Endothelial cell of umbilical vein (primary cell): Measurements from ENCODE around the gene SLC2A1. TPM values are rescaled to one million over a fixed set of nuclear protein-coding genes. Genes with fewer than 3 reads are reported as not detected.

Experiments used
- BruUV-seq: library from RNA; stranded (reverse); fragments of 400-500 nt; replicated peaks from 2 replicates; lab custom pipeline; 2021; lab: Mats Ljungman, UMichigan
- CTCF ChIA-PET: fragments of 300-600, 350-600 bp; sonication (Branson Sonifier 250); formaldehyde crosslinking; loops from one replicate; lab custom pipeline; 2021; ENCODE audit warnings: antibody characterized with exemption, inconsistent platforms; lab: Charles Lee
- POLR2A ChIA-PET: fragments of 300-600, 350-600 bp; sonication (Branson Sonifier 250); formaldehyde crosslinking; loops from one replicate; lab custom pipeline; 2021; ENCODE audit warnings: antibody characterized with exemption, inconsistent platforms; lab: Charles Lee
- DNase-seq: peaks from one replicate; pipeline ENCODE4 v3.0.0-alpha.2; 2011; ENCODE audit warnings: low read depth, low spot score
- FAIRE-seq: peaks from 2 replicates; lab custom pipeline; 2011; peaks lifted over from hg19 to GRCh38; lab: Jason Lieb, UNC
- H2AFZ ChIP-seq: 2 replicates; pipeline ENCODE4 v1.6.0; 2012; ENCODE audit warnings: low read depth, low read length, control low read depth, inconsistent platforms
- H3K27ac ChIP-seq: 2 replicates; pipeline ENCODE4 v1.5.1; 2011; ENCODE audit warnings: low read depth, mild to moderate bottlenecking, control low read depth, low read length, moderate library complexity; ENCODE audit not compliant: insufficient read depth
- H3K27me3 ChIP-seq, 2 experiments: 2 replicates each; pipeline versions ENCODE4 v1.6.0 to v1.6.1; 2011; ENCODE audit warnings: low read length in 2 of 2, mixed read lengths in 1 of 2; ENCODE audit not compliant: control insufficient read depth in 2 of 2, insufficient read depth in 2 of 2
- H3K36me3 ChIP-seq, 2 experiments: 2 replicates in 1 of 2; 3 replicates in 1 of 2; pipeline ENCODE4 v1.5.1; 2011; ENCODE audit warnings: low read length in 2 of 2, mild to moderate bottlenecking in 1 of 2, moderate library complexity in 1 of 2; ENCODE audit not compliant: control insufficient read depth in 2 of 2, insufficient read depth in 2 of 2; ENCODE audit errors: extremely low read depth in 1 of 2
- H3K4me1 ChIP-seq: 3 replicates; pipeline ENCODE4 v1.5.1; 2011; ENCODE audit warnings: mild to moderate bottlenecking, low read length; ENCODE audit not compliant: control insufficient read depth, insufficient read depth; ENCODE audit errors: extremely low read depth
- H3K4me2 ChIP-seq: 2 replicates; pipeline ENCODE4 v1.6.1; 2011; ENCODE audit warnings: low read length, control low read depth, mixed read lengths; ENCODE audit not compliant: insufficient read depth
- H3K4me3 ChIP-seq, 3 experiments: fragments of 200-600 bp in 1 of 3; sonication (generic), shearing (Covaris generic) in 1 of 3; replicated peaks in 1 of 3; 2 replicates each; pipeline ENCODE4 v1.5.1; 2011 to 2016; ENCODE audit warnings: control low read depth in 3 of 3, low read length in 3 of 3, mild to moderate bottlenecking in 2 of 3, inconsistent platforms in 1 of 3, low read depth in 1 of 3, moderate library complexity in 1 of 3; ENCODE audit not compliant: insufficient read depth in 1 of 3
- H3K79me2 ChIP-seq: 2 replicates; pipeline ENCODE4 v1.6.0; 2012; ENCODE audit warnings: low read length, inconsistent platforms; ENCODE audit not compliant: control insufficient read depth, insufficient read depth
- H3K9ac ChIP-seq: replicated peaks from 2 replicates; pipeline ENCODE3; 2011; ENCODE audit warnings: low read length, control low read depth; ENCODE audit not compliant: insufficient read depth; ENCODE audit errors: extremely low read depth
- H3K9me1 ChIP-seq: replicated peaks from 3 replicates; pipeline ENCODE4 v1.6.0; 2011; ENCODE audit warnings: mild to moderate bottlenecking, low read length; ENCODE audit not compliant: control insufficient read depth, insufficient read depth; ENCODE audit errors: extremely low read depth
- H3K9me3 ChIP-seq: replicated peaks from 2 replicates; pipeline ENCODE4 v1.5.1; 2012; ENCODE audit warnings: low read length, inconsistent platforms; ENCODE audit not compliant: control insufficient read depth, insufficient read depth
- H4K20me1 ChIP-seq: replicated peaks from 2 replicates; pipeline ENCODE3; 2011; ENCODE audit warnings: mild to moderate bottlenecking, low read length; ENCODE audit not compliant: control insufficient read depth, insufficient read depth; ENCODE audit errors: extremely low read depth
- EZH2 ChIP-seq: IDR thresholded peaks from 2 replicates; pipeline ENCODE4 v1.6.1; 2012; ENCODE audit warnings: borderline replicate concordance, low read depth, mild to moderate bottlenecking, moderate library complexity, low read length, inconsistent platforms; ENCODE audit not compliant: severe bottlenecking
- FOS ChIP-seq: IDR thresholded peaks from 2 replicates; pipeline ENCODE4 v1.6.1; 2011; ENCODE audit warnings: mild to moderate bottlenecking, low read length, moderate library complexity, borderline replicate concordance; ENCODE audit not compliant: insufficient read depth
- GATA2 ChIP-seq: IDR thresholded peaks from 2 replicates; pipeline ENCODE4 v1.7.0; 2011; ENCODE audit warnings: low read depth, mild to moderate bottlenecking, moderate library complexity, mixed read lengths, low read length; ENCODE audit not compliant: insufficient read length, insufficient read depth
- JUN ChIP-seq: IDR thresholded peaks from 2 replicates; pipeline ENCODE4 v1.6.1; 2011; ENCODE audit warnings: borderline replicate concordance, low read depth; ENCODE audit not compliant: insufficient read length, insufficient read depth
- MYC ChIP-seq: IDR thresholded peaks from one replicate; pipeline ENCODE4 v1.6.1; 2011; ENCODE audit warnings: mild to moderate bottlenecking, low read depth, low read length
- POLR2A ChIP-seq: IDR thresholded peaks from 2 replicates; pipeline ENCODE4 v1.6.1; 2012; ENCODE audit warnings: low read depth, mild to moderate bottlenecking, control low read depth, low read length
- POLR2AphosphoS5 ChIP-seq: IDR thresholded peaks from 2 replicates; pipeline ENCODE4 v1.6.1; 2012; ENCODE audit warnings: low read depth, mild to moderate bottlenecking, control low read depth, low read length, moderate library complexity; ENCODE audit not compliant: insufficient read depth
- dilution Hi-C: fragments of 300-500 bp; cut with MboI; formaldehyde crosslinking; loops from one replicate; pipeline ENCODE4 v1.15.0; 2019; ENCODE audit warnings: low sequenced_read_pairs; ENCODE audit not compliant: extremely low pct_ligation_motif_present
- intact Hi-C: fragments of 100-400 bp; cut with micrococcal nuclease; formaldehyde crosslinking; loops from one replicate; pipeline ENCODE4 v1.10.0; 2022
- polyA plus RNA-seq, 4 experiments: library from polyadenylated mRNA; depleted of rRNA in 3 of 4; stranded (reverse) in 3 of 4; unstranded in 1 of 4; fragments of >200 nt; gene quantifications; 2 replicates each; pipeline versions ENCODE4 v1.2.1 to v1.2.3, GENCODE V29; 2011 to 2012; ENCODE audit warnings: missing spikeins in 1 of 4
- total RNA-seq: library from RNA; stranded (reverse); gene quantifications from 2 replicates; pipeline ENCODE4 v1.2.3, GENCODE V29; 2021
- TF ChIP-seq, protein P1 (sequence below), 2 donors: IDR thresholded peaks; 1 replicate in 1 of 2; 2 replicates in 1 of 2; pipeline ENCODE4 v1.5.1; 2011; ENCODE audit warnings: low read length in 2 of 2, mild to moderate bottlenecking in 2 of 2, moderate library complexity in 2 of 2, control low read depth in 1 of 2, inconsistent platforms in 1 of 2, low read depth in 1 of 2; ENCODE audit not compliant: insufficient read depth in 1 of 2; ENCODE audit errors: extremely low read depth in 1 of 2
- TF ChIP-seq, protein P2 (sequence below): IDR thresholded peaks from 2 replicates; pipeline ENCODE4 v1.6.1; 2011; ENCODE audit not compliant: insufficient read depth, insufficient read length

Gene SLC2A1
- total and polyA plus RNA-seq, 2 donors (not counting 3 experiments of a cell fraction or from before 2014, with no cell fraction given): 42.2 to 46.5 TPM

DNA sequence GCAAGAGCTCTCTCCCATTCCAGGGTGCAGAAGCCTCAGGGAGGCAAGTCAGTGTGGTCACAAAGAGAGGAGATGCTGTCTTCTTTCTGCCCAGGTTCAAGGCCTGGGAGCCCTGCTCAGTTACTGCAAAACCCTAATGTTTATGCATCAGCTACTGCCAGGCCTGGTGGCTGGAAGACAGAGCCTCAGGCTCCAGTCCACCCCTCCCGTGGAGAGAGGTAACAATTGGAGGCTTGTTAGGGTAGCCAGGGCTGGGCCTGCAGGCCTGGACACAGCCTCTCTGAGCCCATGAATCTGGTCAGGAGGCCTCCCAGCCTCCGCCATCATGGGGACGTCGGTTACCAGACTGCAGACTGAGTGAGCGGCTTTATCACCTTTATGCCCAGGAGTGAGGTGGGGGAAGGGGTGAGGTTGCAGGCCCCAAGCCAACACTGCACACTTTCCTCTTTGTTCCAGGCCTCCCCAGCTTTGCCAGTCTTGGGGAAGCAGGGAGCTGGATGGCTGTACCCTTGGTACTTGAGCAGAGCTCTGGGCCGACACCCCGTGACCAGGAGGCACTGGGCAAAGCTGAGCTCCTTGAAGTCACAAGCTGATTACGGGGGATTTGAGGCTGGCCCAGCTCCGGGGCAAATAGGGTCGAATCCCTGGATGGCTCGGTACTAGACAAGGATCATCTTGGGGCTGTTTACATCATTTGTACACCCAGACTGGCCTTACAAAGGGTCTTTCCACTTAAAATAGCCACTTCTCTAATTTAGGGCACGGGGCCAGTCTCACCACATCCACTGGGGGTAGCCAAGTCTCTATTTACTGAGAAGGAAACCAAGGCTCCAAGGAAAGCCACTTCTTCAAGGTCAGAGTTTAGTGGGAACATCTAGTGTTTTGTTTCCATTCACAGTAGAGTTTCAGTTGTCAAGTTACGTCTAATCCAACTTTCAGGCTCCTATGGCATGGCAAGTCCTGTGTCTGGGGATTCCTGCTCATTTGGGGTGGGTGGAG, 5.2 kb downstream of the SLC2A1 start:
- H4K20me1 ChIP-seq: no peaks in the 10 kb centered on the region
- H3K36me3 ChIP-seq: no peaks in the 10 kb centered on the region
- no peak overlapping the region for H3K27ac ChIP-seq
- no TSS peak for BruUV-seq
- H3K9me1 ChIP-seq: no peaks in the 10 kb centered on the region
- ChIA-PET CTCF (interaction anchor here (1.1 to 3.1 kb wide), 6 partner anchors 10 to 120 kb away, joined by 3 to 14 read pairs (median 6); no protein-coding TSS in a partner anchor), POLR2A (no interaction called here)
- no peak overlapping the region for H3K4me2 ChIP-seq
- no peak for FAIRE-seq
- no peaks in the 10 kb centered on the region for H3K27me3 ChIP-seq
- peaks cover 18% of the 10 kb centered on the region for H3K4me1 ChIP-seq
- dilution Hi-C loops (no loop called here), intact Hi-C loops (no loop called here)
- H2AFZ ChIP-seq: no peak overlapping the region
- no peak for DNase-seq
- H3K4me3 ChIP-seq: no peak overlapping the region
- no peak for TF ChIP-seq POLR2AphosphoS5
- TF ChIP-seq, protein P1, sequence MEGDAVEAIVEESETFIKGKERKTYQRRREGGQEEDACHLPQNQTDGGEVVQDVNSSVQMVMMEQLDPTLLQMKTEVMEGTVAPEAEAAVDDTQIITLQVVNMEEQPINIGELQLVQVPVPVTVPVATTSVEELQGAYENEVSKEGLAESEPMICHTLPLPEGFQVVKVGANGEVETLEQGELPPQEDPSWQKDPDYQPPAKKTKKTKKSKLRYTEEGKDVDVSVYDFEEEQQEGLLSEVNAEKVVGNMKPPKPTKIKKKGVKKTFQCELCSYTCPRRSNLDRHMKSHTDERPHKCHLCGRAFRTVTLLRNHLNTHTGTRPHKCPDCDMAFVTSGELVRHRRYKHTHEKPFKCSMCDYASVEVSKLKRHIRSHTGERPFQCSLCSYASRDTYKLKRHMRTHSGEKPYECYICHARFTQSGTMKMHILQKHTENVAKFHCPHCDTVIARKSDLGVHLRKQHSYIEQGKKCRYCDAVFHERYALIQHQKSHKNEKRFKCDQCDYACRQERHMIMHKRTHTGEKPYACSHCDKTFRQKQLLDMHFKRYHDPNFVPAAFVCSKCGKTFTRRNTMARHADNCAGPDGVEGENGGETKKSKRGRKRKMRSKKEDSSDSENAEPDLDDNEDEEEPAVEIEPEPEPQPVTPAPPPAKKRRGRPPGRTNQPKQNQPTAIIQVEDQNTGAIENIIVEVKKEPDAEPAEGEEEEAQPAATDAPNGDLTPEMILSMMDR (IDR thresholded peaks at IDR 0.05; ENCODE audit: extremely low read depth in 1 of 2, insufficient read depth in 1 of 2, low read depth in 1 of 2, low read length in 2 of 2): no peak
- no peak for TF ChIP-seq FOS
- TF ChIP-seq, protein P2, sequence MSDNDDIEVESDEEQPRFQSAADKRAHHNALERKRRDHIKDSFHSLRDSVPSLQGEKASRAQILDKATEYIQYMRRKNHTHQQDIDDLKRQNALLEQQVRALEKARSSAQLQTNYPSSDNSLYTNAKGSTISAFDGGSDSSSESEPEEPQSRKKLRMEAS: no peak
- TF ChIP-seq JUN: no peak
- TF ChIP-seq GATA2: no peak
- no peak for TF ChIP-seq EZH2
- TF ChIP-seq POLR2A: no peak
- TF ChIP-seq MYC: no peak
- no peak overlapping the region for H3K9ac ChIP-seq
- peaks cover 16% of the 10 kb centered on the region for H3K79me2 ChIP-seq
- no peaks in the 10 kb centered on the region for H3K9me3 ChIP-seq
